Heart right ventricle (tissue), 16 donors: ENCODE measurements around the gene BRMS1. TPM values are rescaled to one million over a fixed set of nuclear protein-coding genes. Genes with fewer than 3 reads are reported as not detected.

Experiments
- ATAC-seq, 8 donors: fragments of 200-7000 bp; cut with Tn5 transposase; one replicate each; pipeline ENCODE4 v1.9.1; 2020; ENCODE audit warnings: mild to moderate bottlenecking in 8 of 8, moderate library complexity in 8 of 8, moderate number of reproducible peaks in 1 of 8
- DNase-seq, 2 donors: peaks; one replicate each; pipeline ENCODE4 v3.0.0-alpha.2; 2020
- H3K27ac ChIP-seq, 10 donors: fragments of 200-600 bp; sonication (generic) in 2 of 10; one replicate each; pipeline versions ENCODE4 v1.5.0 to v1.8.0; 2020 to 2022; ENCODE audit warnings: mild to moderate bottlenecking in 3 of 10
- H3K27me3 ChIP-seq, 7 donors: fragments of 200-600 bp; one replicate each; pipeline ENCODE4 v1.8.0; 2021 to 2022; ENCODE audit warnings: mild to moderate bottlenecking in 2 of 7
- H3K36me3 ChIP-seq, 9 donors: fragments of 200-600 bp; sonication (generic) in 1 of 9; one replicate each; pipeline versions ENCODE4 v1.5.0 to v1.8.0; 2020 to 2022; ENCODE audit warnings: mild to moderate bottlenecking in 2 of 9
- H3K4me1 ChIP-seq, 9 donors: fragments of 200-600 bp; sonication (generic) in 1 of 9; one replicate each; pipeline versions ENCODE4 v1.5.0 to v1.8.0; 2020 to 2022; ENCODE audit warnings: mild to moderate bottlenecking in 4 of 9
- H3K4me3 ChIP-seq, 10 donors: fragments of 200-600 bp; sonication (generic) in 2 of 10; one replicate each; pipeline versions ENCODE4 v1.5.0 to v1.8.0; 2020 to 2022; ENCODE audit warnings: mild to moderate bottlenecking in 7 of 10, moderate library complexity in 2 of 10
- H3K9me3 ChIP-seq, 11 donors: fragments of 200-600 bp in 10 of 11; sonication (generic) in 2 of 11; one replicate each; pipeline versions ENCODE4 v1.5.0 to v1.8.0; 2013 to 2022; ENCODE audit warnings: mild to moderate bottlenecking in 2 of 11, control low read depth in 1 of 11, moderate library complexity in 1 of 11
- WGBS, 2 donors: extraction: QIAGEN DNeasy Blood & Tissue Kit; methylation state at CpG; one replicate each; pipeline ENCODE4 v1.1.7; 2013; ENCODE audit warnings: inconsistent platforms in 1 of 2; 5-methylcytosine and 5-hydroxymethylcytosine counted together
- intact Hi-C, 10 donors: fragments of 100-400 bp; cut with DNase I; formaldehyde crosslinking; loops; one replicate each; pipeline versions ENCODE4 v1.11.1 to v1.14.2; 2022
- polyA plus RNA-seq, 2 donors: library from polyadenylated mRNA; stranded (reverse); fragments of 200-250 nt; gene quantifications; one replicate each; pipeline ENCODE4 v1.2.3, GENCODE V29; 2013
- total RNA-seq, 10 donors: library from RNA; stranded (reverse); fragmentation: NEBNext Ultra II Directional in 3 of 10; extraction: Animal tissue kit (Norgen Biotek cat#: 25700) in 3 of 10; gene quantifications; one replicate each; pipeline versions ENCODE4 v1.2.1 to v1.2.4, GENCODE V29; 2021 to 2023
- TF ChIP-seq, protein P1 (sequence below), 9 donors: fragments of 200-600 bp; sonication (generic) in 2 of 9; IDR thresholded peaks; one replicate each; pipeline versions ENCODE4 v1.5.0 to v1.8.0; 2021 to 2022; ENCODE audit warnings: antibody characterized with exemption in 9 of 9, mild to moderate bottlenecking in 5 of 9, moderate library complexity in 1 of 9
- donor health status: Arrhythmogenic right ventricular cardiomyopathy.
- donor health status: ischemic (EF 13 %, LVEDD 7.1; RV severe dilation, severe dysfunction).
- donor health status: healthy with polysubstance abuse.
- donor health status: DM: no; HTN: yes; CAD: no.
- donor health status: DM: no; HTN: no; CAD: no.
- donor health status: ischemic (EF 25% LVEDD 6.9; RV normal size, moderate dysfunction).
- donor health status: ischemic (EF 25% LVEDD 5.7; RV mildly dilated, moderate dysfunction).
- donor health status: healthy.
- donor health status: DM: yes; HTN: yes; CAD: no.
- donor health status: Ischemic cardiomyopathy.
- donor health status: ischemic (EF 35%, LVEDD 5.7; RV mildly dilated, moderate dysfunction).
- donor health status: nonischemic (EF 11% LVEDD 7.7; RV severe dilation, severe dysfunction).
- donor health status: DM: yes; HTN: yes; CAD: no.
- donor health status: PGD.
- donor health status: ischemic (EF 29% LVEDD 5.4; RV normal size, mild dysfunction).
- donor health status: nonischemic (EF 23%, LVEDD 6.1; RV moderate dilation, normal function).

The BRMS1 gene
- total and polyA plus RNA-seq, 12 donors, result 10.6 to 73.9 (median 13.6) TPM

DNA sequence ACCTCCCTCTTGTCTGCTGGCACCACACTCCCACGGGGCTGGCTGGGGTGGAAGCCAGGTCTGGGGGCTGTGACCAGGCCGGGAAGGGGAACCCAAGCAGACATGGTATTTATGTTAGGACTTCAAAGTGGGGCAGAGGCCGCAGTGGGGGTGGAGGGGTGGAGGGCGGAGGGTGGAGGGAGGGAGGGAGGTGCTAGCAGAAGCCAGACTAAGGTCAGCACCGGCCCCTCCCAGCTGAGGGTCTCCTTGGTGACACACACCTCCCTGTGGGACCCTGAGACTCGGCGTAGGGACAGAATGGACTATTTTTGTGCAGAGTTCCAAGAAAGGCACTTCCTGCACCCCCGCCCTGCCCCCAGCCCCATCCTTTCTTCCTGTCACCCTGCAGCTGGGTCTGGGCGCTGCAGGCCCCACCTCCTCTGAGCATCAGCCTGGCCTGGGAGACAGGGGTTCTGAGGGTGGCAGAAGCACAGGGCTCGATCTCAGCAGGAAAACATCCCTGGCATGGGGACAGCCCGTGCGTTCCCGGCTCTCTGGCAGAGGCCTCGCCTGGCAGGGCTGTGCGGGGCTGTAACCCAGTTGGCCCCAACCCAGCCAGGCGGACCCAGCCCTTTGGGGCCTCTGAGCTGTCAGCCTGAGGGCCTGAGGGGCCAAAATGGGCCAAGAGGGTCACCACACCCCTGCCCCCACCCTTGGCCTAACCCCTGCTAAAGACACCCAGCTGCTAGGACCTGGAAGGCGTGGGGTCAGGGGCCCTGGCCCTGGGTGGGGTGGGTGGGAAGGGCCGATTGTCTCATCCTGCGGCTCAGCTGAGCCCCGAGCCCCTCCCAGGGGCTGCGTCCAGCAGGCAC, 18.4 kb downstream of the BRMS1 start:
- 38 to 39% methylated on average over 21 of the region's 21 CpGs for WGBS, 2 donors
- Histone ChIP-seq H3K36me3 (peaks cover 0 to 2% (median 0%) of the 10 kb centered on the region in 9 donors), H3K27me3 (no peaks in the 10 kb centered on the region), H3K4me3 (no peak overlapping the region), H3K9me3 (no peaks in the 10 kb centered on the region), H3K27ac (peak overlapping the region; percentile 69 to 89 (median 76)), H3K4me1 (peaks cover 21 to 50% (median 32%) of the 10 kb centered on the region in 9 donors)
- DNase-seq (peak; percentile 77), ATAC-seq (peak; percentile 41 to 86 (median 68))
- TF ChIP-seq, protein P1, sequence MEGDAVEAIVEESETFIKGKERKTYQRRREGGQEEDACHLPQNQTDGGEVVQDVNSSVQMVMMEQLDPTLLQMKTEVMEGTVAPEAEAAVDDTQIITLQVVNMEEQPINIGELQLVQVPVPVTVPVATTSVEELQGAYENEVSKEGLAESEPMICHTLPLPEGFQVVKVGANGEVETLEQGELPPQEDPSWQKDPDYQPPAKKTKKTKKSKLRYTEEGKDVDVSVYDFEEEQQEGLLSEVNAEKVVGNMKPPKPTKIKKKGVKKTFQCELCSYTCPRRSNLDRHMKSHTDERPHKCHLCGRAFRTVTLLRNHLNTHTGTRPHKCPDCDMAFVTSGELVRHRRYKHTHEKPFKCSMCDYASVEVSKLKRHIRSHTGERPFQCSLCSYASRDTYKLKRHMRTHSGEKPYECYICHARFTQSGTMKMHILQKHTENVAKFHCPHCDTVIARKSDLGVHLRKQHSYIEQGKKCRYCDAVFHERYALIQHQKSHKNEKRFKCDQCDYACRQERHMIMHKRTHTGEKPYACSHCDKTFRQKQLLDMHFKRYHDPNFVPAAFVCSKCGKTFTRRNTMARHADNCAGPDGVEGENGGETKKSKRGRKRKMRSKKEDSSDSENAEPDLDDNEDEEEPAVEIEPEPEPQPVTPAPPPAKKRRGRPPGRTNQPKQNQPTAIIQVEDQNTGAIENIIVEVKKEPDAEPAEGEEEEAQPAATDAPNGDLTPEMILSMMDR (IDR thresholded peaks at IDR 0.05), result no peak
- intact Hi-C loops, result loop anchor here in 1 of 10 donors (5.0 kb wide), 1 partner anchor 104 kb away; no protein-coding TSS in a partner anchor

DNA sequence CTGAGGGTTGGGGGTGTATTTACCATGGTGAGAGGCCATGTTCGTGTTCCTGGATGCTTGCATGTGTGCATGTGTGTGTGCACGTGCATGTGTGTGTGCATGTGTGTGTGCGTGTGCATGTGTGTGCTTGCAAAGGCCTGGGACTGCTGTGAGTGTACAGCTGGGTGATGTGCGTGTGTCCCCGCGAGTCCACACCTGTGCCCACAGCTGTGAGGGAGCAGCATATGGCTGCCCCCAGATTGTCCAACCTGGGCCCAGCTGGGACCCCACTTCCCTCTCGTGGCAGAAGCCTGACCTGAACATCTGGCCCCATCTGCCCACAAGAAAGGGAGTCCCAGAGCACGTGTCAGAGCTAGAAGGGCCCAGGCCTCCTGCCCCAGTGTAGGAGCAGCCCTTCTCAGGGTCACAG, 19.6 kb downstream of the BRMS1 start:
- peaks cover 21 to 50% (median 32%) of the 10 kb centered on the region in 9 donors for H3K4me1 ChIP-seq
- TF ChIP-seq, protein P1 (IDR thresholded peaks at IDR 0.05), result no peak
- peak overlapping the region in 7 of 10 donors; percentile 5 to 89 (median 78) for H3K27ac ChIP-seq
- no peaks in the 10 kb centered on the region for H3K9me3 ChIP-seq
- no peak overlapping the region for H3K4me3 ChIP-seq
- no peaks in the 10 kb centered on the region for H3K36me3 ChIP-seq
- WGBS, 2 donors, result 83 to 86% methylated on average over 8 of the region's 8 CpGs
- no peak for ATAC-seq
- H3K27me3 ChIP-seq, result no peaks in the 10 kb centered on the region
- DNase-seq, result no peak
- intact Hi-C loops, result loop anchor here in 1 of 10 donors (5.0 kb wide), 1 partner anchor 103 kb away; no protein-coding TSS in a partner anchor

DNA sequence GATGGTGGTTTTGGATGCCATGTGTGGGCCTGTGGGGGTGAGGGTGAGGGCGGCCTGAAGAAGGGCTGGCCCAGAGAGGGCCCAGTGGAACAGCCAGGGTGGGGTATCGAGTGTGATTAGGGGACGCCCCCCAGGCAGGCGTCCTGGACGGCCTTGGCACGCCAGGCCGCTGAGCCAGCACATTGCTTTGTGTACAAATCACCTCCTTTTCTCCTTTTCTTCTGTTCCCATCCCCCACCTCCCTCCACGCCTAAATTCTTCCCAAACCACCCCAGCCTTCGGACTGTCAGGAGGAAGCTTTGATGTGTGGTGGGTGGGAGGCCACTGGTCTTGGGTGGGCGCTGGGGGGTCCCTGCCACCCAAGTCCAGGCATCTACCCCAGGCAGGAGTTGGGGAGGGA, 20.2 kb downstream of the BRMS1 start:
- Histone ChIP-seq H3K36me3 (no peaks in the 10 kb centered on the region), H3K9me3 (no peaks in the 10 kb centered on the region), H3K27me3 (no peaks in the 10 kb centered on the region), H3K27ac (peak overlapping the region in 1 of 10 donors; percentile 8), H3K4me1 (peaks cover 21 to 50% (median 32%) of the 10 kb centered on the region in 9 donors), H3K4me3 (no peak overlapping the region)
- intact Hi-C loops, result loop anchor here in 1 of 10 donors (5.0 kb wide), 1 partner anchor 102 kb away; no protein-coding TSS in a partner anchor
- ATAC-seq (no peak), DNase-seq (no peak)
- TF ChIP-seq, protein P1 (IDR thresholded peaks at IDR 0.05), result no peak
- 80 to 86% methylated on average over 10 of the region's 10 CpGs for WGBS, 2 donors

DNA sequence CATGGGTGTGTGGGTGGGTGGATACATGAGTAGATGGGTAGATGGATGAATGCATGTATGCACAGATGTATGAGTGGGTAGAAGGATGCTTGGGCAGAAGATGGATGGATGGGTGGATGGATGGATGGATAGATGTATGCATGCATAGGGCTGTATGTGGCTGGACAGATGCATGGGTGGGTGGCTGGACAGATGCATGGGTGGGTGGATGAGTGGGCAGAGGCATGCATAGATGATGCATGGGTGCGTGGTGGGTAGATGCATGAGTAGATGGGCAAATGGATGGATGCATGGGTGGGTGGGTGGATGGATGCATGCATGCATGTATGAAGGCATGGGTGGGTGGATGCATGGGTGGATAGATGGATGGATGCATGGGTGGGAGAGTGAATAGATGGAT, 21.2 kb downstream of the BRMS1 start:
- DNase-seq (no peak), ATAC-seq (no peak)
- Histone ChIP-seq H3K9me3 (no peaks in the 10 kb centered on the region), H3K4me3 (no peak overlapping the region), H3K4me1 (peaks cover 19 to 49% (median 32%) of the 10 kb centered on the region in 9 donors), H3K27me3 (no peaks in the 10 kb centered on the region), H3K27ac (no peak overlapping the region), H3K36me3 (no peaks in the 10 kb centered on the region)
- intact Hi-C loops, result no loop called here
- 100% methylated on average over 1 of the region's 1 CpG for whole genome bisulfite sequencing, 2 donors
- TF ChIP-seq, protein P1 (IDR thresholded peaks at IDR 0.05), result no peak
